Measurements from ENCODE around the gene ITGA6.
"Not testable (repeated sequence)": the region's sequence is repeated elsewhere in the genome, so short reads cannot be mapped to it uniquely, and the experiment has no call there.

The ITGA6 gene

DNA sequence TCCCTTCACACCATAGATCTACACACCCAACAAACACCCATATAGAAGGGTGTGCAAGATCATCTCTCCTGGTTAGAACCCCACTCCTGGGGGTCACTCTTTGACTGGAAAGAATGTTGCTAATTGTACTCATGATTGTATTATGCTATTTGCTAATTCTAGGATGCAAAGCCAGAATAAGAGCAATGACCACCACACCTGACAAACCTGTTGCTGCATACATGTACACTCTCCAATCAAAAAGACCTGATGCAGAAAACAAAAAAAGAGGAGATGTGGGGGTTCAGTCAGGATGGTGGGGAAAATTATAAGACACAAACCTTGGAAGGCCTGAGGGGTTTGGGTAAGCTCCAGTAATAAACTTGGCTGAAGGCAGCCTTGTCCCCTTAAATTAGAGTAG lies 91.6 kb downstream of the ITGA6 start:
- no peak for DNase-seq

DNA sequence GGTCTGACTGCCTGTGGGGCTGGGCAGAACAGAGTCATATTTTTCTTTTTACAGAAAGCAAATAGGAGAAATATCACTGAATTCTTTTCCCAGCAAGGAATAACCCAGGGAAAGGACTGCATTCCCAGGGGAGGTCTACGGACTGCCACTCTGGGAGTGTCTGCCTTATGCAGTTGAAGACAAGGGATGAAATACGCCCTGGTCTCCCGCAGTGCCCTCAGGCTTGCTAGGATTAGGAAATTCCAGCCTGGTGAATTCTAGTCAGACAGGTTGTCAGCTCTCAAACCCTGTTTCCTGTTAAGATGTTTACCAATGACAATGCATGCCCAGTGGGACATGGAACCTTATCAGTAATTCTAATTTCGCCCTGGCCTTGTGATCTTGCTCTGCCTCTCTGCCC lies 98.2 kb downstream of the ITGA6 start:
- no peak for DNase-seq

DNA sequence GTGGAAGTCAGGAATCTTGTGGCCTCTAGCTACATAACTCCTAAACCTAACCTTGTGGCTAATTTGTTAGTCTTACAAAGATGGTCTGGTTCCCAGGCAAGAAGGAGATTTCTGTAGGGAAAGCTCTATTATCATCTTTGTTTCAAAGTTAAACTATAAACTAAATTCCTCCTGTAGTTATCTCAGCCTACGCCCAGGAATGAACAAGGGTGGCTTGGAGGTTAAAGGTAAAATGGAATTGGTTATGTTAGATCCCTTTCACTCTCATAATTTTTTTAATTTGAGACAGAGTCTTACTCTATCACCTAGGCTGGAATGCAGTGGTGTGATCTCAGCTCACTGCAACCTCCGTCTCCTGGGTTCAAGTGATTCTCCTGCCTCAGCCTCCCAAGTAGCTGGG lies 103.9 kb downstream of the ITGA6 start:
- DNase-seq, result no peak

DNA sequence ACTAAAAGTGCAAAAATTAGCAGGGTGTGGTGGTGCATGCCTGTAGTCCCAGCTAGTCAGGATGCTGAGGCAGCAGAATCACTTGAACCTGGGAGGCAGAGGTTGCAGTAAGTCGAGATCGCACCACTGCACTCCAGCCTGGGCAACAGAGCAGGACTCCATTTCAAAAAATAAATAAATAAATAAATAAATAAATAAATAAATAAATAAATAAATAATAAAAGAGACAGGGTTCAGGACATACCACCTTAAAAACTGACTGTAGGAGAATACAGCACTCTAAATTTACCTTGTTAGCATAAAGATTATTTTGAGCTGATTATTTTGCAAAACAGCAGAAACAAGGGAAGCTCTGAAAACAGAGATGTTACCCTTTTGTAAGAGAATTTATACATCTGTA lies 105.1 kb downstream of the ITGA6 start:
- DNase-seq, result not testable (repeated sequence)

DNA sequence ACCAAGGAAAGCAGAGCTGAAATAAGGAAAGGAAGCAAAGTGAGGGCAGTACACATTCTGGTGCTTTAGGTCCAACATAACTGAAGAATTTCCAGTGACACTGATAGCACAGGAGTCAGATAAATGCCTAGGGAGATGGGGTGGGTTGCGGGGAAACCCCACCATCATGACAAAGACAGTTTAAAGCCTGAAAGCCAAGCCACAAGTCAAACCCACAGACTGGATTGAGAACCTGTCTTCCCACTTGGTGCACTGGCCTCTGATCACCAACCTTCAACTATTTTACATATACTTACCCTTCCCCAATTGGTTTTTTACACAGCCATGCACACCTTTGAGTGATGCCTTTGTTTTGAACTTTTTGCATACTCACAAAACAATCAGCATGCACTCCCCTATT lies 106.3 kb downstream of the ITGA6 start:
- DNase-seq, result no peak

DNA sequence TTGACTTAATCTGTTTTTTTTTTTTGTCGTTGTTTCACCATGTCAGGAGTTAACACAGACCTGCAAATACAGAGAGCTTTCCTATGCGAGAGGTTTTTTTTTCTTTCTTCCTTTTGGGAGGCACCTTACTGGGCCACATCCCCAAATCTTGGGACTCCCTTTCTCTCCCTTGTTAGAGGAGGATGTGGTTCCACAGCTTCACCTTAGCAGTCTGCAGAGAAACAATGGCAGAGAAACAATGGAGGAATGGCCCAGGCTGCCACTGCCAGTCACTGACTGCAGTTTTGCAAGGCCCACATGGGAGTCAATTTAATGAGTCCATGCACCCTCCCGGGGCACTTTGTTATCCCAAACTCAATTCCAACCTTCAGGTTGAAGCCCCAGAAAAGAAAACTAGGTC lies 107.7 kb downstream of the ITGA6 start:
- no peak for DNase-seq

DNA sequence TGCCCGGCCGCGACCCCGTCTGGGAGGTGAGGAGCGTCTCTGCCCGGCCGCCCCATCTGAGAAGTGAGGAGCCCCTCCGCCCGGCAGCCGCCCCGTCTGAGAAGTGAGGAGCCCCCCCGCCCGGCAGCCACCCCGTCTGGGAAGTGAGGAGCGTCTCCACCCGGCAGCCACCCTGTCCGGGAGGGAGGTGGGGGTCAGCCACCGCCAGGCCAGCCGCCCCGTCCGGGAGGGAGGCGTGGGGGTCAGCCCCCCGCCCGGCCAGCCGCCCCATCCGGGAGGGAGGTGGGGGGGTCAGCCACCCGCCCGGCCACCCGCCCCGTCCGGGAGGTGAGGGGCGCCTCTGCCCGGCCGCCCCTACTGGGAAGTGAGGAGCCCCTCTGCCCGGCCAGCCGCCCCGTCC lies 110.5 kb downstream of the ITGA6 start:
- DNase-seq, result not testable (repeated sequence)

DNA sequence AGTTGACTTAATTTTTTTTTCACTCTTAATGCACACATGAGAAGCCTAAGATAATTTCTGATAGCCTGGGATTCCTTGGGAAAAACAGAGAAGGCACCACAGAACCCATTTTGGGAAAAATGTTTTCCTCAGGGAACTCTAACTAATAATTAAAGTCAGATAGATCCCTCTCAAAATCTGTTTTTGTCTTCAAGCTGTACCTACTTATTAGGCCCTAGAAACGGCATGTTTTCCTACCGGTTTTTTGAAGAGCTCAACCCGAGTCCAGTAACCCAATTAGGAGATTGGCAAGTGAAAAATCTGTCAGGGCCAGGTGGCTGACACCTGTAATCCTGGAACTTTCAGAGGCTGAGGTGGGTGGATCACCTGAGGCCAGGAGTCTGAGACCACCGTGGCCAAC lies 112.4 kb downstream of the ITGA6 start:
- DNase-seq, result no peak

DNA sequence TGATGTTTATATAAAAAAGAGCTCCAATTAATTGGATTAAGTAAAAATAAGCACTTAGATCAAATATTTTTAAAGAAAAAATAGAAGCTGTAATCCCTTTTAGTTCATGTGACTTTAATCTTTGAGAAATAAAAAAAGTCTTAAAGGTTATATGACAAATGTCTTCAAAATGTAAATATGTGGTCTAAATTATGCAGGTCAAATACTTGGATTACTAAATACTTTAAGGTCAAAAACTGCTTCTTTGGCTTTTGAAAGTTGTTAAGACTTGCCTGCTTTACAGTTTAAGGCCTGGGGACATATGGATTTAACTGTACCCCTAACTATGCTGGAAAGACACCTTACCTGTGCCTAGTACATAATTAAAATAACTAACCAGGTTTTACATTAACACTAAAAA lies 113.0 kb downstream of the ITGA6 start:
- no peak for DNase-seq

DNA sequence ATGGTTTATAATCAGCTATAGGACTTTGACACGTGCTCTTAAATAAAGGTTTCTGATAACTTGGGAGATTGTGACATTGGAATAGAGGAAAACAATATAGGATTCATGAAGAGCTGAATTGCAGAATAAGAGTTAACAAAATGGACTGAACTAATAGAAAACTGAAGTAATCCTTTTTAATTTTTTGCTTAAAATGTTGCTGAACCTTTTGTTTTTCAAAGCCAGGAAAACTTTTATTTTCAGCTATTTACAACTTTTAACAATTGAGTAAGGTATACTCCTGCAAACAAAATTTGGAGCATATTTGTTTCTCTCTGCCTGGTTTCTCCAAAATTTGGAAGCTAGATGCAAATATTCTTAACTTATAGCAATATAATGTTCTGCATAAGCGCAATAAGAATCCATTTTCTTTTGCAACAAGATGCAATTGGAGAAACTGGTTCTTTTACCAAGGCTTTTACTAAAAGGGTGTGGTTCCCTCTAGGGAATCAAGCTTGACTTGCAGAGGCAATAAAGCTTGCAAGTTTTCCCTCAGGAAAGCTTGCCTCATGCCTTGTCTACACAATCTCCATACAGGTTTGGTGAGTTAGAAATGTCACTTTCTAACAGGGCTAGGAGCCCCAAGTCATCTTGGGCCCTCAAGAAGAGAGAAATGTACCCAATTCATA lies 118.2 kb downstream of the ITGA6 start:
- no peak for DNase-seq

DNA sequence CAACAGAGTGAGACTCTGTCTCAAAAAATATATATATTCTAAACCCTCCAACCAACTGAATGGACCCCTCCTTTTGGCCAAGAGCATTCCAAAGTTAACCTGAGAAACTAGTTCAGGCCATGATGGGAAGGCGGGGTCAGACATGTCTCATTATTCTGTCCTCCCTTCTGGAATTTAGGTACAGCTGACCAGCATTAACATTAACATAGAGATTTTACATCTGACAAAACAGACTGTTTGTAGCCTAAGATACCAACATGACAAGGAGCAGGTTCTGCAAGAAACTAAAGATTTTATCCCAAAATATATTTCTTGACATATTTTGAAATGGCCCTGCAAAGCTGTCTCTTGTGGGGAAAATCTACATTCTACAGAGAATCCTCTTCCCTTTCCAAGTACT lies 121.7 kb downstream of the ITGA6 start:
- DNase-seq, result no peak

DNA sequence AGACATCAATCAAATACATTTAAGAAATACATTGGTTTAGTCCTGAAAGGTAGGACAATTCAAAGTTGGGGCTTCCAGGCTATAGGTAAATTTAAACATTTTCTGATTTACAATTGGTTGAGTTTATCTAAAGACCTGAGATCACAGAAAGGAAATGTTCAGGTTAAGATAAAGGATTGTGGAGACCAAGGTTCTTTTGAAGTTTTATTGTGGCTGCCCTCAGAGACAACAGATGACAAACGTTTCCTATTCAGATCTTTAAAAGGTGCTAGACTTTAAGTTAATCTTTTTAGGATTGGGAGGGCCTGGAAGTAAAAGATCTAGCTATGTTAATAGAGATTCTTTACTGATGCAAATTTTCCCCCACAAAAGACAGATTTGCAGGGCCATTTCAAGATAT lies 122.4 kb downstream of the ITGA6 start:
- not testable (repeated sequence) for DNase-seq

DNA sequence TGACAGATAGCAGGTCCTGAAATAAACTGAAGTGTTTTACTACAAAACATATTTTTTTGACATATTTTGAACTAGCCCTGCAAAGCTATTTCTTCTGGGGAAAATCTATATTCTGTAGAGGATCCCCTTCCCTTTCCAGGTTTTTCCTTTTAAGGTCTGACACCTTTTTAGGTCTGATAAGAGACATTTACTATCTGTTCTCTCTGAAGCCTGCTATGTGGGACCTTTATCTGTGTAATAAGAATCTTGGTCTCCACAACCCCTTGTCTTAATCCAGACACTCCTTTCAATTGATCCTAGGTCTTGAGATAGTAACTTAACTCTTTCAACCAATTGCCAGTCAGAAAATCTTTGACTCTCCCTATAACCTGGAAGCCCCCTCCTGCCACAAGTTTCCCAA lies 123.0 kb downstream of the ITGA6 start:
- no peak for DNase-seq

DNA sequence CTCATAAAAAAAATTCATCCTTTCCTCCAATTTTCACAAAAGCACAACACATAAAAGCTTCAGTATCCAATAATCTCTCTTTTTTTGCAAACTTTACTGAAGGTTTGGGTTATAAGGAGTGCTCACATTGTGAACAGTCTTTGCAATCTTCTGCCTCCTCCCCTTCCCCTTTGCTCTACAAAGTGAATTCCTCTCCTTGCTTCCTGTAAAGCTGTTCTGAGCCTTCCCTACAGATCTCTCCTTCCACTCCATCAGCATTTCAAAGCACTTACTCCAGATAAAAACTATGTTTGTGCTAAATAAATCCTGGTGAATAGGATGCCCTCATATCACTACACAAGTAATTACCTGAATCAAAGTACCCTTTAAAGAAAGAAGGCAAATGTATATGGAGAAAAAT lies 123.9 kb downstream of the ITGA6 start:
- DNase-seq, result no peak

DNA sequence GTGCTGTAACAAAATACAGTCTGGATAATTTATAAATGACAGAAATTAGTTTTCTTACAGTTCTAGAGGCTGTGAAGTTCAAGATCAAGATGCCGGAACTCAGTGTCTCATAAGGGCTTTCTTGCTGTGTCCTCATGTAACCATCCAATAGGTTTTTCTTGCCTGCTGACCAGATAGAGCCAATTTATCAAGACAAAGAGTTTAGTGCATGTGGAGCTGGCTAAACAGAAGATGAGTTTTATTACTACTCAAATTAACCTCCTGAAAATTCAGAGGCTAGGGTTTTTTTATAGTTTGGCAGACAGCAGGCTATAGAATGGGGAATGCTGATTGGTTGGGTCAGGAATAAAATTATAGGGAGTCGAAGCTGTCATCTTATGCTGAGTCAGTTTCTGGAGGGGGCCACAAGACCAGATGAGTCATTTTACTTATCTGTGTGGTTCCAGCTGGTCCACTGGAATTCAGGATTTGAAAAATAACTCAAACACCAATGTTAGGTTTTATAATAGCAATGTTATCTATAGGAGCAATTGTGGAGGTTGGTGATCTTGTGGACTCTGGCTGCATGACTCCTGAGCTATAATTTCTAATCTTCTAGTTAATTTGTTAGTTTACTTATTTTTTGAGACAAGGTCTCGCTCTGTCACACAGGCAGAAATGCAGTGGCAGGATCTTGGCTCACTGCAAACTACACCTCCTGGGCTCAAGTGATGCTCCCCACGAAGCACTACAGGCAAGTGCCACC lies 125.3 kb downstream of the ITGA6 start:
- no peak for DNase-seq

DNA sequence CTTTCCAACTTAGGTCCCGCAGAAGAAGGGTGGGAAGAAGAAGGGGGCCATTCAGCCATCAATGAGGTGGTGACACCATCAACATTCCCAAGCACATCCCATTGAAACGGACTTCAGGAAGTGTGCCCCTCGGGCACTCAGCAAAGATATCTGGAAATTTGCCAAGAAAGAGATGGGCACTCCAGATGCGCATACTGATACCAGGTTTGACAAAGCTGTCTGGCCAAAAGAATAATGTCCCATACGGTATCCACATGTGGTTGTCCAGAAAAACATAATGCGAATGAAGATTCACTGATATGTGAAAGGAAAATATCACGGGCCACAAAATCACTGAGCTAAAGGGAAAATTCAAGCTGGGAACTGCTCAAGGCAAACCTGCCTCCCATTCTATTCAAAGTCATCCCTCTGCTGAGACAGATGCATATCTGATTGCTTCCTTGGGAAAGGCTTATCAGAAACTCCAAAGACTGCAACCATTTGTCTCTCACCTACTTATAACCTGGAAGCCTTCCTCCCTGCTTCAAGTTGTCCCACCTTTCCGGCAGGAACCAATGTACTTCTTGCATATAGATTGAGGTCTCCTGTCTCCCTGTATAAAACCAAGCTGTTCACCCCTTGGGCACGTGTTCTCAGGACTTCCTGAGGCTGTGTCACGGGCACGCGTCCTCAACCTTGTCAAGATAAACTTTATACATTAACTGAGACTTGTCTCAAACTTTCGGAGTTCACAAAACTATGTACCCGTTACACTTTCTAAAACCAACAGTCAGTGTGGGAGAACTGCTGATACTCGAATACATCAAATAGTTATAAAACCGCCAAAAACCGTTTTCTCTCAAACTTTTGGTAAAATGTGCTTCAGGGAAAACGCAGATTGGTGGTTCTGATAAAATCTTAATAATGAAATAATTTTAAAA lies 127.2 kb downstream of the ITGA6 start:
- no peak for DNase-seq

DNA sequence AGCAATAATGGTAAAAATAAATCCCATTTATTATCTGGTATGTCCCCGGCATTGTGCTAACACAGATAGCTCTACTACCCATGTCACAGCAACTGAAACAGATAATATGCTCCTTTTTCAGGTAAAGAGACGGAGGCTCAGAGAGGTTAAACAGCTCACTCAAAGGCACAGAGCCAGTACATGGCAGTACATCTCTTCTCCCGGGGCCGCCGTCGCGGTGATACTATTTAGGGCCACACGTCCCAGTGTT lies 127.8 kb downstream of the ITGA6 start:
- DNase-seq, result no peak
